Measurements from ENCODE around the gene ITGB8.

Gene ITGB8

DNA sequence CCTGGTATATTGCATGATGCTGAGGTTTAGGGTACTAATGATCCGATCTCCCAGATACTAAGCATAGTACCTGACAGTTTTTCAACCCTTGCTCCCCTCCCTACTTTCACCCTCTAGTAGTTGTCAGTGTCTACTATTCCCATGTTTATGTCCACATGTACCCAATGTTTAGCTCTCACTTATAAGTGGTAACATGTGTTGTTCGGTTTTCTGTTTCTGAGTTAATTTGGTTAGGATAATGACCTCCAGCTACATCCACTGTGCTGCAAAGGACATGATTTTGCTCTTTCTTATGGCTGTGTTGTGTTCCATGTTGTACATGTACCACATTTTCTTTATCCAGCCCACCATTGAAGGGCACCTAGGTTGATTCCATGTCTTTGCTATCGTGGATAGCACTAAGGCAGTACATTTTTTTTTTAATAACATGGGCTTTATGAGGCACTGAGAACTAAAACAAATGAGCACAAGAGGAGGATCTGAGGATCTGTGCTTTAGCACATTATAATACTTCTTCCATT lies 28.1 kb downstream of the ITGB8 start:
- no peak for ATAC-seq (ENCODE audit: low read depth)
- H3K36me3 ChIP-seq (ENCODE audit: low read depth), result peaks cover 13% of the 10 kb centered on the region
- H3K4me3 ChIP-seq (ENCODE audit: severe bottlenecking), result no peak overlapping the region
- no peaks in the 10 kb centered on the region for H3K27me3 ChIP-seq (ENCODE audit: insufficient read depth, poor library complexity, severe bottlenecking)
- H3K9me3 ChIP-seq (ENCODE audit: severe bottlenecking), result no peaks in the 10 kb centered on the region
- TF ChIP-seq, protein P1, sequence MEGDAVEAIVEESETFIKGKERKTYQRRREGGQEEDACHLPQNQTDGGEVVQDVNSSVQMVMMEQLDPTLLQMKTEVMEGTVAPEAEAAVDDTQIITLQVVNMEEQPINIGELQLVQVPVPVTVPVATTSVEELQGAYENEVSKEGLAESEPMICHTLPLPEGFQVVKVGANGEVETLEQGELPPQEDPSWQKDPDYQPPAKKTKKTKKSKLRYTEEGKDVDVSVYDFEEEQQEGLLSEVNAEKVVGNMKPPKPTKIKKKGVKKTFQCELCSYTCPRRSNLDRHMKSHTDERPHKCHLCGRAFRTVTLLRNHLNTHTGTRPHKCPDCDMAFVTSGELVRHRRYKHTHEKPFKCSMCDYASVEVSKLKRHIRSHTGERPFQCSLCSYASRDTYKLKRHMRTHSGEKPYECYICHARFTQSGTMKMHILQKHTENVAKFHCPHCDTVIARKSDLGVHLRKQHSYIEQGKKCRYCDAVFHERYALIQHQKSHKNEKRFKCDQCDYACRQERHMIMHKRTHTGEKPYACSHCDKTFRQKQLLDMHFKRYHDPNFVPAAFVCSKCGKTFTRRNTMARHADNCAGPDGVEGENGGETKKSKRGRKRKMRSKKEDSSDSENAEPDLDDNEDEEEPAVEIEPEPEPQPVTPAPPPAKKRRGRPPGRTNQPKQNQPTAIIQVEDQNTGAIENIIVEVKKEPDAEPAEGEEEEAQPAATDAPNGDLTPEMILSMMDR (IDR thresholded peaks at IDR 0.05; ENCODE audit: poor library complexity, severe bottlenecking), result no peak
- no peak overlapping the region for H3K27ac ChIP-seq (ENCODE audit: poor library complexity, severe bottlenecking)
- H3K4me1 ChIP-seq (ENCODE audit: insufficient read depth, poor library complexity, severe bottlenecking), result peaks cover 20% of the 10 kb centered on the region
- no peak for DNase-seq (ENCODE audit: low spot score)

DNA sequence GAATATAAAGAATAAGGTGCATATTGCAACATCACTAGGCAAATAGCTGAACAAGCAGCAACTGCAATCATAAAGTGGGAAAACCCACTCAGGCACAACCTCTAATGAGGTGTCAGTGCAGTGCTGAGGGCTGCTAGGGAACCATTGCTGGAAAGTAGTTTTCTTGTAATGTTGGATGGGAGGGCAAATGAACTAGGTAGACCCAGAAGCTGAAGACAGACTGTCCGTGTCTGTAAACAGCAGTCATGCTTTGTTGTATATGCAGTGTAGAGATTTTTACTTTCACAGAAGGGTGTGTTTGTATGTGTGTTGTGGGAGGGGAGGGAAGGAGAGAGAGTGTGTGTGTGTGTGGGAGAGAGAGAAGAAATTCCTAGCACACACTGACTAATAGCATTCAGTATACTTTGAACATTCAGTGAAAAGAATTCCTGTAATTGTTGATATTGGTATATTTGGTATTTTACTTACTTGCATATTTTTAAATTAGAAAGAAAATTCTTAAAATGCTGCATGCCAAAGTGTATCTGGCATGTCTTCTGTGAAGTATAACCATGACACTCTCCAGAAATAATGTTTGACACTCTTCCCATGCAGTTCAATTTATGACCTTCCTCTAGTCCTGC lies 28.8 kb downstream of the ITGB8 start:
- Histone ChIP-seq H3K4me1 (ENCODE audit: insufficient read depth, poor library complexity, severe bottlenecking) (peaks cover 15% of the 10 kb centered on the region), H3K27me3 (ENCODE audit: insufficient read depth, poor library complexity, severe bottlenecking) (no peaks in the 10 kb centered on the region), H3K36me3 (ENCODE audit: low read depth) (peaks cover 18% of the 10 kb centered on the region), H3K9me3 (ENCODE audit: severe bottlenecking) (no peaks in the 10 kb centered on the region), H3K27ac (ENCODE audit: poor library complexity, severe bottlenecking) (no peak overlapping the region), H3K4me3 (ENCODE audit: severe bottlenecking) (no peak overlapping the region)
- TF ChIP-seq, protein P1 (IDR thresholded peaks at IDR 0.05; ENCODE audit: poor library complexity, severe bottlenecking), result no peak
- DNase-seq (ENCODE audit: low spot score), result no peak
- ATAC-seq (ENCODE audit: low read depth), result no peak

DNA sequence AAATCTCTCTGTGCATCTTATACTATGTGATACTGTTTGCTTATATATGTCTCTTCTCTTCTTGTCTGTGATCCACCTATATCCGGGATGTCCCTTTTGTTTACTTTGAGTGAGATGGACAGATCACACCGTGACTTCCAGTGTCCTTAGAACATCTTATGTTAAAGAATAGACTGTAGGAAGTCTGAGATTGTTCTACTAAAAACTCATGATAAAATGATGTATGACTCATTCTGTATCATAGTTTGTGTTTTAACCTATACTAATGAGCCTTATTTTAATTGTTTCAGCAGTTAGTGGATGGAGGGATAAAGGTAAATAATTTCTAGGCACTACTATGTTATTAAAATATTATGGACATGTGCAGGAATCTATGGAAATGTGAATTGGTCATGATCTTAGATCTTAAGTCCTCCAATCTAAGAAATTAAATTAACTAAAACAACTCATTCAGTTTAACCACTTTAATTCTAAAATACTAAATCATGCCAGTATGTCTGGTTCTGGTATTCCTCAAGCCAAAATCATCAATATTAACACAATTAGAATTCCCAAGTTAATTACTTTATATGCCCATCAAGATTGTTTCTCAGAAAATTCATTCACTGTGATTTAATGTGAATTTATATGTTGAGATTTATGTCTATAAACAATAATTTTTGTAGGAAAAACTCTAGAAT lies 32.0 kb downstream of the ITGB8 start:
- no peaks in the 10 kb centered on the region for H3K27me3 ChIP-seq (ENCODE audit: insufficient read depth, poor library complexity, severe bottlenecking)
- H3K4me3 ChIP-seq (ENCODE audit: severe bottlenecking), result no peak overlapping the region
- H3K36me3 ChIP-seq (ENCODE audit: low read depth), result peaks cover 30% of the 10 kb centered on the region
- TF ChIP-seq, protein P1 (IDR thresholded peaks at IDR 0.05; ENCODE audit: poor library complexity, severe bottlenecking), result no peak
- ATAC-seq (ENCODE audit: low read depth) (peak; percentile 51; the same call in 1 of the 3 replicates), DNase-seq (ENCODE audit: low spot score) (no peak)
- H3K9me3 ChIP-seq (ENCODE audit: severe bottlenecking), result no peaks in the 10 kb centered on the region
- H3K4me1 ChIP-seq (ENCODE audit: insufficient read depth, poor library complexity, severe bottlenecking), result peaks cover 15% of the 10 kb centered on the region
- H3K27ac ChIP-seq (ENCODE audit: poor library complexity, severe bottlenecking), result peak overlapping the region; percentile 20

DNA sequence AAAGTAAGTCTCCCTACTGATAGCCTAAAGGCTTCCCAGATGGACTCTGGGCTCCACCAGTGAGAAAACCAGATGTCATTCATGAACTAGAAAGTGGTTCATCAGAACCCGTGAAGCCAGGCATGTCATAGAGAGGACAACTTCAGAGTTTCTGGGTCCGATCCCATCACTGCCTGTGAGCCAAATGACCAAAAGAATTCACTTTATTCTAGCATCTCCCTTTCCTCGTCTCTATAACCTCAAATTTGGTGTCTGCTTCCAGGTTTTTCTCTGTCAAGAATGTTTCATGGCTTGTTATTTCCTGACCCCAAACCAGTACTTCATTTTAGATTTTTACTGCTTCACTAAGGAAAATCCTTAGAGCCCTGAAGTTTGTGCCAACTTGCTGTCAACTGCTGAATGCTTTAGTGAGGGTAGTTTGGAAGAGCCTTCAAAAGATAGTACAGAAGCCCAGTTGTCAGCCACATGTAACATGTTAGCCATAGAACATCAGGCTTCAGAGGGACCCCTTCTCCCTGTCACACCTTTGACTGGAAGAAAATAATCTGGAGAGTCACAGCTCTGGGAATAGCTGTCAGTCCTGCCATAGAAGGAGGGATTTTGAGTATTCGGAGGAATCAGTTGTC lies 34.0 kb downstream of the ITGB8 start:
- ATAC-seq (ENCODE audit: low read depth) (no peak), DNase-seq (ENCODE audit: low spot score) (no peak)
- Histone ChIP-seq H3K27ac (ENCODE audit: poor library complexity, severe bottlenecking) (no peak overlapping the region), H3K4me1 (ENCODE audit: insufficient read depth, poor library complexity, severe bottlenecking) (peaks cover 15% of the 10 kb centered on the region), H3K27me3 (ENCODE audit: insufficient read depth, poor library complexity, severe bottlenecking) (no peaks in the 10 kb centered on the region), H3K4me3 (ENCODE audit: severe bottlenecking) (no peak overlapping the region), H3K9me3 (ENCODE audit: severe bottlenecking) (no peaks in the 10 kb centered on the region), H3K36me3 (ENCODE audit: low read depth) (peaks cover 38% of the 10 kb centered on the region)
- TF ChIP-seq, protein P1 (IDR thresholded peaks at IDR 0.05; ENCODE audit: poor library complexity, severe bottlenecking), result no peak

Data from RWPE2 (cell line).